Hindlimb muscle (tissue), 1 donor: ENCODE results near the gene NELL2. TPM values are rescaled to one million over a fixed set of nuclear protein-coding genes. Genes with fewer than 3 reads are reported as not detected.

Experiments used
- DNase-seq: peaks from one replicate; pipeline ENCODE4 v3.0.0-alpha.2; 2013
- polyA plus RNA-seq: library from polyadenylated mRNA; unstranded; fragments of 120-200 nt; gene quantifications from one replicate; pipeline ENCODE4 v1.2.1, GENCODE V29; 2013; ENCODE audit not compliant: insufficient read length

NELL2 gene
- polyA plus RNA-seq, 1 donor, result 0.25 TPM

- DNase-seq, result no peak
Measured at GRCh38 chr12:44603701-44604100, 272.4 kb downstream of the NELL2 start.

GRCh38 chr12:44592626-44593025 is 283.5 kb downstream of the NELL2 start:
- peak; percentile 3 for DNase-seq

- DNase-seq, result no peak
Measured at GRCh38 chr12:44589697-44590096, 286.4 kb downstream of the NELL2 start.

GRCh38 chr12:44588651-44589050 is 287.5 kb downstream of the NELL2 start:
- DNase-seq, result no peak

GRCh38 chr12:44584625-44585024 is 291.5 kb downstream of the NELL2 start:
- no peak for DNase-seq

- no peak for DNase-seq
Measured at GRCh38 chr12:44582521-44582920, 293.6 kb downstream of the NELL2 start.

GRCh38 chr12:44581642-44582242 is 294.4 kb downstream of the NELL2 start:
- DNase-seq, result no peak

GRCh38 chr12:44574586-44574985 is 301.5 kb downstream of the NELL2 start:
- DNase-seq, result no peak

GRCh38 chr12:44573723-44574122 is 302.4 kb downstream of the NELL2 start:
- DNase-seq, result no peak

- no peak for DNase-seq
Measured at GRCh38 chr12:44571006-44571550, 305.0 kb downstream of the NELL2 start.

- no peak for DNase-seq
Measured at GRCh38 chr12:44570036-44570583, 306.0 kb downstream of the NELL2 start.

GRCh38 chr12:44565163-44565562 is 311.0 kb downstream of the NELL2 start:
- DNase-seq, result no peak

GRCh38 chr12:44563486-44563885 is 312.6 kb downstream of the NELL2 start:
- no peak for DNase-seq

GRCh38 chr12:44558340-44559100 is 317.6 kb downstream of the NELL2 start:
- no peak for DNase-seq

GRCh38 chr12:44555454-44555853 is 320.7 kb downstream of the NELL2 start:
- no peak for DNase-seq

GRCh38 chr12:44551631-44552030 is 324.5 kb downstream of the NELL2 start:
- no peak for DNase-seq

GRCh38 chr12:44550377-44550776 is 325.7 kb downstream of the NELL2 start:
- DNase-seq, result no peak

GRCh38 chr12:44546060-44546459 is 330.1 kb downstream of the NELL2 start:
- DNase-seq, result no peak

- no peak for DNase-seq
Measured at GRCh38 chr12:44544018-44544417, 332.1 kb downstream of the NELL2 start.

GRCh38 chr12:44542716-44543115 is 333.4 kb downstream of the NELL2 start:
- no peak for DNase-seq

- DNase-seq, result no peak
Measured at GRCh38 chr12:44537354-44537753, 338.8 kb downstream of the NELL2 start.

- DNase-seq, result no peak
Measured at GRCh38 chr12:44532940-44533339, 343.2 kb downstream of the NELL2 start.

- no peak for DNase-seq
Measured at GRCh38 chr12:44531320-44531971, 344.7 kb downstream of the NELL2 start.
